Lower leg skin (tissue), 4 donors: ENCODE data around the gene TFPI2. TPM values are rescaled to one million over a fixed set of nuclear protein-coding genes. Genes with fewer than 3 reads are reported as not detected.

Experiments used
- DNase-seq, 2 donors: peaks; one replicate each; pipeline ENCODE4 v3.0.0-alpha.2; 2019; ENCODE audit warnings: low spot score in 2 of 2
- H3K4me3 ChIP-seq: fragments of 200-600 bp; sonication (generic); 2 replicates; pipeline ENCODE4 v1.5.1; 2017; ENCODE audit warnings: mild to moderate bottlenecking, low read depth; ENCODE audit not compliant: poor library complexity, severe bottlenecking
- POLR2A ChIP-seq, 2 donors: fragments of 450-650 bp; IDR thresholded peaks; one replicate each; pipeline ENCODE4 v1.6.1; 2016 to 2017; ENCODE audit warnings: antibody characterized with exemption in 2 of 2, mild to moderate bottlenecking in 1 of 2, moderate library complexity in 1 of 2
- WGBS, 2 donors: methylation state at CpG; one replicate each; pipeline ENCODE4 v1.1.5; 2018; 5-methylcytosine and 5-hydroxymethylcytosine counted together
- intact Hi-C: fragments of 100-400 bp; cut with DNase I; formaldehyde crosslinking; loops from one replicate; pipeline ENCODE4 v1.15.0; 2023; ENCODE audit warnings: low total_unique reads
- total RNA-seq, 4 donors: library from RNA; depleted of rRNA; stranded (reverse); fragments of >200 nt; gene quantifications; one replicate each; pipeline ENCODE4 v1.1.0, GENCODE V29; 2016
- TF ChIP-seq, protein P1 (sequence below), 3 donors: fragments of 450-650 bp; IDR thresholded peaks; one replicate each; pipeline ENCODE4 v1.5.1; 2016; ENCODE audit warnings: antibody characterized with exemption in 3 of 3, mild to moderate bottlenecking in 3 of 3, moderate library complexity in 2 of 3

The TFPI2 gene
- total RNA-seq, 4 donors from 2014 or later = 0.12 to 4.2 (median 0.46) TPM; not detected in 1

DNA sequence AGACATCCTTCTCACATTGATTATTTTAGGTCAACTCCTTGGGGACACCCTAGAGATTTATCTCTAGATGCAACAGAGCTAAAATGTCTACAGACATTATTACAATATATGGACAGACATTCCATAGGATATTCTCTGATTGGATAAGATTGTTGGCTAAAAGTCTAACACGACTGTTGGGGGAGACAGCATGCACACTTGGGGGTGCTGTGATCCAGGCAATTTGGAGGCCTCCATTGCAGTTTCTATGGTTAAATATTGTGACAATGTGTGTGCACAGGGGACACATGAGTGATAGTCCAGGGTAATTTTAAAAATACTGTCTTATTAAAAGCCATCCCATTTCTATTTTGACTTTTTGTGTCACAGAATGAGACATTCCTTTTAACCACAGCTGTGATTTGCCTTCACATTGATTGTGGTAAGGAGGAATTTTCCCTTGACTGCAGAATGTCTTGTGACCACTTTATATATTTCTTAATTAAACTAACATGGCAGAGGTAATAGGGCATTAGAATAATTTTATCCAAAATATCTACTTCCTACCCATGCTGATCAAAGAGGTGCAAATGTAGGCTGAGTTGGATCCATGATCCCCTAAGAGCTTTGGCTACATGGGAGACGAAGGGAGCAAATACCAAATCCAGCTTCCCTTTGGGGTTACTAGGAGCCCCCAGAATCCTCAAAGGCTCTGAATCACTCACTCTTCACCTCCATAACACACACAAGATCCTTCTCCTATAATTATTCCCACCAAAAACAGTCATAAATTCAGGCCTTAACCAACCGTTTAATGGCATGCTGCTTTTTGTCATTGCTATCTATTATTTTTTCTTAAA lies 7.3 kb downstream of the TFPI2 start:
- TF ChIP-seq, protein P1, sequence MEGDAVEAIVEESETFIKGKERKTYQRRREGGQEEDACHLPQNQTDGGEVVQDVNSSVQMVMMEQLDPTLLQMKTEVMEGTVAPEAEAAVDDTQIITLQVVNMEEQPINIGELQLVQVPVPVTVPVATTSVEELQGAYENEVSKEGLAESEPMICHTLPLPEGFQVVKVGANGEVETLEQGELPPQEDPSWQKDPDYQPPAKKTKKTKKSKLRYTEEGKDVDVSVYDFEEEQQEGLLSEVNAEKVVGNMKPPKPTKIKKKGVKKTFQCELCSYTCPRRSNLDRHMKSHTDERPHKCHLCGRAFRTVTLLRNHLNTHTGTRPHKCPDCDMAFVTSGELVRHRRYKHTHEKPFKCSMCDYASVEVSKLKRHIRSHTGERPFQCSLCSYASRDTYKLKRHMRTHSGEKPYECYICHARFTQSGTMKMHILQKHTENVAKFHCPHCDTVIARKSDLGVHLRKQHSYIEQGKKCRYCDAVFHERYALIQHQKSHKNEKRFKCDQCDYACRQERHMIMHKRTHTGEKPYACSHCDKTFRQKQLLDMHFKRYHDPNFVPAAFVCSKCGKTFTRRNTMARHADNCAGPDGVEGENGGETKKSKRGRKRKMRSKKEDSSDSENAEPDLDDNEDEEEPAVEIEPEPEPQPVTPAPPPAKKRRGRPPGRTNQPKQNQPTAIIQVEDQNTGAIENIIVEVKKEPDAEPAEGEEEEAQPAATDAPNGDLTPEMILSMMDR (IDR thresholded peaks at IDR 0.05) = no peak
- TF ChIP-seq POLR2A (IDR thresholded peaks at IDR 0.05) = no peak
- intact Hi-C loops = no loop called here
- no peak for DNase-seq
- WGBS, 2 donors = 77 to 84% methylated on average over 3 of the region's 3 CpGs
- H3K4me3 ChIP-seq = no peak overlapping the region

DNA sequence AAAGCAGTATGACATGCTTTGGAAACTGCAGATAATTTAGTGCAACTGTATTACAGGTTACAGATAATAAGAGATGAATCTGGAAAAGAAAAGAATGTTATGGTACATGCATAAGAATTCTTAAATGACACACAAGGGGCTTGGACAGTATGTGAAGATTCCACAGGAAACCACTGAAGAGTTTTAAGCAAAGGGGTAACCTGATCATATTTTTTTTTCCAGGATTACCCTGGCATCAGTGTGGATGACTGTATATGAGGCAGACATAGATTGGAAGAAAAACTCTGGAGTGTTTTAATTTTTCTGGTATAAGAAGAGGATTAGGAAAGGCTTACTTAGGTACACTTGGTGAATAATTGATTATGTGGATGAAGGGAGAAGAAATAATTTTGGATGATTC lies 8.1 kb downstream of the TFPI2 start:
- no peak overlapping the region for H3K4me3 ChIP-seq
- intact Hi-C loops = no loop called here
- TF ChIP-seq, protein P1 (IDR thresholded peaks at IDR 0.05) = no peak
- no peak for TF ChIP-seq POLR2A (IDR thresholded peaks at IDR 0.05)
- no peak for DNase-seq

DNA sequence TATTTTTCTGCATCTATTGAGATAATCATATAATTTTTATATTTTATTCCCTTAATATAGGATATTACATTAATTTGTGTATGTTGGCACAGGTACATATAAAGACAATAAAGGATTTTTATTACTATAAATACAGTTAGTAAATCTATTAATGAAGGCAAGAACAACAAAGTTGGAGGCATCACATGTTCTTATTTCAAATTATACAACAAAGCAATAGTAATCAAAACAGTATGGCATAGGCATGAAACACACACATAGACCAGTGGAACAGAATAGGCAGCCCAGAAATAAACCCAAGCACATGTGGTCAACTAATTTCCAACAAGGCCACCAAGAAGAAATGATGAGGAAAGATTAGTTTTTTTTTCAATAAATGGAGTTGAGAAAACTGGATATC lies 11.2 kb downstream of the TFPI2 start:
- DNase-seq = no peak
- TF ChIP-seq POLR2A (IDR thresholded peaks at IDR 0.05) = no peak
- TF ChIP-seq, protein P1 (IDR thresholded peaks at IDR 0.05) = no peak
- H3K4me3 ChIP-seq = no peak overlapping the region
- intact Hi-C loops = no loop called here

DNA sequence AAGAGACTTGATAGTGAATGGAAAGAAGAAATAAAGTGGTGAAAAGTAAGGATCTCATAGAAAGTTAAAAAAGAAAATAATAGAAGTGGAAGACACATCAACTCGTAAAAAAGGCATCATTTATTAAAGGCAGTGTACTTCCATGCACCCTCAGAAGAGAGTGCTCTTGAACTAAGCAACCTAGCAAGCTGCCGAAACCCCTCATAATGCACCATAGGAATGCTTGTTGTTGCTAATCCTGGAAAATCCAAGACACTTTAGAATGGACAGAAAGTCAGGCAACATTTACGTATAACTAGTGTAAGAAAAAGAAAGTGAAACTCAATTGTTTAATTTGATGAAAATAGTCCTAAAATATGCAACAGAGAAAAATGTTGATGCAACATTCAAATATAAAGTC lies 12.8 kb downstream of the TFPI2 start:
- TF ChIP-seq, protein P1 (IDR thresholded peaks at IDR 0.05) = no peak
- TF ChIP-seq POLR2A (IDR thresholded peaks at IDR 0.05) = no peak
- no peak for DNase-seq
- 80 to 82% methylated on average over 3 of the region's 3 CpGs for WGBS, 2 donors
- no peak overlapping the region for H3K4me3 ChIP-seq
- intact Hi-C loops = no loop called here

DNA sequence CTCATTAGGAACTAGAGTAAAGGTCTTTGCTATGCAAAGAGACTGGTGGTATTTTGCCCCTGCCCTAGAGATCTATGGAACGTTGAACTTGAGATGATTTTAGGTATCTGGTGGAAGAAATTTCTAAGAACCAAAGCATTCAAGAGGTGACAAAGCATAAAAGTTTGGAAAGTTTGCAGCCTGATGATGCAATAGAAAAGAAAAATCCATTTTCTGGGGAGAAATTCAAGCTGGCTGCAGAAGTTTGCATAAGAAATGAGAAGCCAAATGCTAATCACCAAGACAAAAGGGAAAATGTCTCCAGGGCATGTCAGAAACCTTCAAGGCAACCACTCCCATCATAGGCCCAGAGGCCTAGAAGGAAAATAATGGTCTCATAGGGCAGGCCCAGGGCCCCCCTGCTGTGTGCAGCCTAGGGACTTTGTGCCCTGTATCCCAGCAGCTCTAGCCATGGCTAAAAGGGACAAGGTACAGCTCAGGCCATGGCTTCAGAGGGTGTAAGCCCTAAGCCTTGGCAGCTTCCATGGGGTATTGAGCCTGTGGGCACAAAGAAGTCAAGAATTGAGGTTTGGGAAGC lies 16.5 kb downstream of the TFPI2 start:
- no peak for DNase-seq
- WGBS, 2 donors = 80 to 86% methylated on average over 1 of the region's 1 CpG
- intact Hi-C loops = no loop called here
- H3K4me3 ChIP-seq = no peak overlapping the region
- no peak for TF ChIP-seq POLR2A (IDR thresholded peaks at IDR 0.05)
- TF ChIP-seq, protein P1 (IDR thresholded peaks at IDR 0.05) = no peak
